UCSD-AML1 (cell line): ENCODE results near the gene CCDC157.
"Not testable (repeated sequence)": the region's sequence is repeated elsewhere in the genome, so short reads cannot be mapped to it uniquely, and the experiment has no call there.

Experiments used
- DNase-seq: peaks from one replicate; lab custom pipeline; 2025; ENCODE audit not compliant: unreplicated experiment; lab: John Stamatoyannopoulos, UW

CCDC157 gene

GRCh38 chr22:30386960-30387827 lies 30.4 kb downstream of the CCDC157 start, which contains the start of gene RNF215:
Gene RNF215, minus strand, starts transcription at chr22:30387411. Its CDS starts 98 bp downstream, at chr22:30387313.
- DNase-seq, result peak; percentile 89

DNA sequence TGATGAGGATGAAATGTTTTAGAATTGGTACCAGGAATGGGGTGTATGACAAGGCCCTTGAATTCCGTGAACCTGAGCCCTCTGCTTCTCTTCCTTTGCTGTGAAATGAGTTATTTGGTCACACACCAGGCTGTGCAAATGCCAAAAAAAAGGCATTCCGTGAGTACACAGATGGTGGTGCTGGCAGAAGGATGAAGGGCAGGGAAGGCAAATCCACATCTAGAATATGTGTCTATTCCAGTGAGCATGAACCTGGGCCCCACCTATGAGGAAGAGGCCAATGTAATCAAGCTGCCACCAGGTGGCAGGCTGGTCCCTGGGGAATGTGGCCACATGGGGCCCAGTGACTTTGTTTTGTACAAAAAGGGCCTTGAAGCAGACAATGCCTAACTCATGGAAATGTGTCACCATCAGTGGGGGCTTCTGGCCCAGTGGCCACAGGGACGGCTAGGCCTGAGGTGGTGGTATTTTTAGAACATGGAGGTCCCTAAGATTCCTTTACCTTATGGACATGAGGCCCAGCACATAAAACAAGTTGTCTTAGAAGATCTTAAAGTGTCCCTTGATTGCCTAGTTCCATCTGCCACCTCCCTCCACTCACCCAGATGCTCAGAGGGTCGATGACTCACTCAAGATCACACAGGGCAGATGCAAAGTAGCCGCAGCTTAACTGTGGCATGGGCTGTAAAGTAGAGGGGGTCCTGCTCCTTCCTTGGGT lies 34.3 kb downstream of the CCDC157 start:
- DNase-seq, result peak; percentile 80

DNA sequence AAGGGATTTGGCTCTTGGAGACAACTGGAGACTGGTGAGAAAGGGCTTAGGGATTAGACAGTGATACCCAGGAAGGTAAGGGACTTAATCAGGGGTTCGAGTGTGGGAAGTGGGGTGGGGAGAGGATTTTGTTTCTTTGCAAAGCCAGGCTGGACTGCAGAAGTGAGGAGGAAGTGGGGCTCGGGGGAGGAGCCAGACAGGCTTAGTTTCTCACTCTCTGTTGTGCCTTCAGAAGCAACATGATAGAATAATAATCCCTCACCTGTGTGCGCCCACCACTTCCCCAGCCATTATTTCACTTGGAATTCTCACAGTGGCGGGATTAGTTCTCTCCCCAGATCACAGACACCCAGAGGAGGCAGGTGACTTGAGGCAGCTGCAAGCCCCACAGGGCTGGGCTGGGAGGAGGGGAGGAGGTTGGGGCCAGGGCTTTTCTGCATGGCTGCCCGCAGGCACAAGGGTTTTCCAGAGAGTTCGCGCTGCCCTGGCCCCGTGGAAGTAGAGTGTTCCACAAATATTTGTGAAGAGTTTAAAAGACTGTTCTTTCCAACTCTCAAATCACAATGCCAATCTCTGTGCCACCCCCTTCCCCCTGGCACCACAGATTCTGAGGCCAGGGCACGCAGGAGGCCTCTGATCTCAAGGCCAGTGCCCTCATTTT lies 36.0 kb downstream of the CCDC157 start:
- DNase-seq, result peak; percentile 31

- DNase-seq, result no peak
Observed at GRCh38 chr22:30393322-30393680, 36.5 kb downstream of the CCDC157 start.

- no peak for DNase-seq
Observed at GRCh38 chr22:30393885-30394284, 37.1 kb downstream of the CCDC157 start.

DNA sequence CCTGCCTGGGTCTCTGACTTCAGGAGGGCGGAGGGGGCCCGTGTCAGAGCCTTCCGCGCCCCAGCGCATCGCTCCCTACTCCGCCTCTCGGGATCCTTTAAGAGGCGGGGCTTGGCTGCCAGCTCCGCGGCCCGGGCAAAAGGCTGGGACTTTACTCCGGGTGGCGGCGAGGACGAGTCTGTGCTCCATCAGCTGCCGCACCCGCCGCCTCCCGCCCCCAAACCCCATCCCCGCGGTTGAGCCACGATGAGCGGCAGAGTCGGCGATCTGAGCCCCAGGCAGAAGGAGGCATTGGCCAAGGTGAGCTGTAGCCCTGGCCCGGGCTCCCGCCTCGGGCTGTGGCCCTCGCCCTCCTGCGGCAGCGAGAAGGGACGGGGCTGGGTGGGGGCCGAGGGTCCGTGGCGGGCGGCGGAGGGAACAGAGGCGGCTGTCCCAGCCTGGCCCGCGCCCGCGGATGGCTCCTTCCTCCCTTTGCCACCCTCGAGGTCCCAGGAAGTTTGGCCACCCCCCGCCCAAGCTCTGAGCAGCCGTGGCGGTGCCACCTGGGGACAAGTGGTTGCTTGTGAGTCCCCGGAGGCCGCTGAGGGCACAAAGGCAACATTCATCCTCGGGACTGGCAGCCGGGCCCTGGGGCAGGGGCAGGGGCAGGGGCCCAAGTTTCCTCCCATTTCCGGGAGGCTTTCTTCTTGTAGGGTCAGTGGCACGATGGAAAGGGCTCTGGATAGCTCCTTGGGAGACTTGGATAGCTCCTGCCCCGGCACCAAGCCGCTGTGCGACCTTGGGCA lies 40.3 kb downstream of the CCDC157 start, which contains the start of gene SEC14L2:
Gene SEC14L2 (plus strand): TSS at position 148 of the 785 bp plus-strand sequence. CDS start 99 bp downstream, at position 247.
- peak; percentile 43 for DNase-seq

- no peak for DNase-seq
Observed at GRCh38 chr22:30397656-30398635, 41.1 kb downstream of the CCDC157 start.

DNA sequence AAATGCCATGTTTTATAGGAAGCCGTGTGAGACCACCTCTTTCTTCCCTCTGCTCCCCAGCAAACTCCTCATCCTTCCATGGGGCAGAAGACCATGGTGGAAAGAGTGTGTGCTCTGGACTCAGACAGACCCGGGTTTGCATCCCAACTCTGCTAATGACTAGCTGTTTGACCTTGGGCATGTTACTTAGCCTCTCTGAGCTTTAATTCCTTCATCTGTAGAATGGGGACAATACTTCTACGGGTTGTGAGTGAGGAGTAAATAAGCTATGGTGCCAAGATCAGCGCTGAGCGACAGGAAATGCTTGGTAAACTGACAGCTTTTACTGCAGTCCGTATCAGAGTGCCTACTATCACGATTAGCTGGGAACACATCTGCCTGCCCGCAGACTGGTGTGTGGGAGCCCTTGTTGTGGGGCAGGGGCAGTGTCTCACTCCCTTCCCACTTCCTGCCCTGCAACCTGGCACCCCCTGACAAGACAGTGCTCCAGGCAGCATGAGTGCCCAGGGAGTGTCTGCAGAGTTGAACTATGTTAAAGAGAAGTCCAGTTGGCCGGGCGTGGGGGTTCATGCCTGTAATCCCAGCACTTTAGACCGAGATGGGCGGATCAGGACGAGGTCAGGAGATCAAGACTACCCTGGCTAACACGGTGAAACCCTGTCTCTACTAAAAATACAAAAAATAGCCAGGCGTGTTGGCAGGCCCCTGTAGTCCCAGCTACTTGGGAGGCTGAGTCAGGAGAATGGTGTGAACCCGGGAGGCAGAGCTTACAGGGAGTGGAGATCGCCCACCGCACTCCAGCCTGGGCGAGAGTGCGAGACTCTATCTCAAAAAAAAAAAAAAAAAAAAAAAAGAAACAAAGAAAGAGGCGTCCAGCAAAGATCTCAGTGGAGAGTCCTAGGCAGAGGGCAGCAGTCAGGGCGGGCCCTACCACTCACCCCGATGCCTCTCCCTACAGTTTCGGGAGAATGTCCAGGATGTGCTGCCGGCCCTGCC lies 42.2 kb downstream of the CCDC157 start:
- DNase-seq, result peak; percentile 46

GRCh38 chr22:30399718-30400117 lies 42.9 kb downstream of the CCDC157 start:
- DNase-seq, result no peak

DNA sequence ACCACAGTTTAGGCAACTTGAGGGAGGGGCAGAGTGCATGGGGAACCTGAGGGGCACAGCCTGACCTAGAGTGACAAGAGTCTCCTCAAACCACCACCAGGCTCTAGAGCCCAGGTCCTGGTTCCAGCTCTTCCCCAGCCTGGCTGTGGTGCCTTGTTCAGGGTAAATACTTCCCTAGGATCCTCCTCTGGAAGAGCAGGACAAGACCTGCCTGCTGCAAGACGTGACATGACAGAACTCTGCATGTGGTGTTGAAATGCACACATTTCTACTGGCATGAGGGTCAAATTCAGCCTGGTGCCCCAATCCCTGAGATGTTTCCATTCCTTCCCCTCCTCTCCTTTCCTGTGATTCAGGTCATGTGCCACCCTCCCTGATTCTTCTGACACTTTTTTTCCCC lies 43.4 kb downstream of the CCDC157 start:
- no peak for DNase-seq

DNA sequence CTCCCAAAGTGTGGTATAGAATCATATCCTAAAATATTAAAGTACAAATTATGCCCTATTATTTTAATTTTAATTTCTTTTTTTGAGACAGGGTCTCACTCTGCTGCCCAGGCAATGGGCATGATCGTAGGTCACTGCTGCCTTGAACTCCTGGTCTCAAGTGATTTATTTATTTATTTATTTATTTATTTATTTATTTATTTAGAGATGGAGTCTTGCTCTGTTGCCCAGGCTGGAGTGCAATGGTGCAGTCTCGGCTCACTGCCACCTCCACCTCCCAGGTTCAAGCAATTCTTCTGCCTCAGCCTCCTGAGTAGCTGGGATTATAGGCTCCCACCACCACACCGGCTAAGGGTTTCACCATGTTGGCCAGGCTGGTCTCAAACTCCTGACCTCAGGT lies 44.2 kb downstream of the CCDC157 start:
- DNase-seq, result not testable (repeated sequence)

DNA sequence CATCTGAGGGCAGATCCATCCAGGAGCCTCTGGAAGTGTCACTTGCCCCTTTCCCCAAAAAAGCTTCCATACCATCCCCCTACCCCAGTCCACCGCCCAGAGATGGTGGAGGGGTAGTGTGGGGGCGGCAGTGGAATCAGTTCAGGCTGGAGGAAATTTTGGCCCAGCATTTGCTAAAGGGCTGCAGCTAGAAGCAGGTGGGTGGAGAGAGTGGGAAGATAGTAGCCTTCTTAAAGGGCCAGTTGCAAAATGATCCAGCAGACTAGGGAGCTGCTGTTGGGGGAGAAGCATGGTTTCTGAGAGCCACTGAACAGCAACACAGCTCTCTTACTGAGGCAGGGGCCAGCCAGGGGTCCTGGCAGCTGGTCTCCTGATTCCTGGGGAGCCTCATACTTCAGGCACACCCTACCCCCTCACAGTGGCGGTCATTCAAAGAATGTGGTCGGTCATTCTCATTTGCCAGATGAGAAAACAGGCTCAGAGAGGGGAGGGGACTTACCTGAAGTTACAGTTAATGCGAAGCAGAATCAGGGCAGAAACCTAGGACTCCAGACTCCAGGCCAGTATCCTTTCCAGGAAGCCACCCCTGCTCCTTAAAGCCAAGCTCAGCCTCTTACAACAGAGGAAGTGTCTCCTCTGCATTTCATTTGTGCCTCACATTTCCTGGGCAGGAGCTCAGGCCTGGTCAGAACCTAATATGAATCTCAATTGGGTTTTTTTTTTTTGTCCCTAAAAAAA lies 45.4 kb downstream of the CCDC157 start:
- peak; percentile 22 for DNase-seq

- DNase-seq, result not testable (repeated sequence)
Observed at GRCh38 chr22:30402766-30403104, 45.9 kb downstream of the CCDC157 start.

DNA sequence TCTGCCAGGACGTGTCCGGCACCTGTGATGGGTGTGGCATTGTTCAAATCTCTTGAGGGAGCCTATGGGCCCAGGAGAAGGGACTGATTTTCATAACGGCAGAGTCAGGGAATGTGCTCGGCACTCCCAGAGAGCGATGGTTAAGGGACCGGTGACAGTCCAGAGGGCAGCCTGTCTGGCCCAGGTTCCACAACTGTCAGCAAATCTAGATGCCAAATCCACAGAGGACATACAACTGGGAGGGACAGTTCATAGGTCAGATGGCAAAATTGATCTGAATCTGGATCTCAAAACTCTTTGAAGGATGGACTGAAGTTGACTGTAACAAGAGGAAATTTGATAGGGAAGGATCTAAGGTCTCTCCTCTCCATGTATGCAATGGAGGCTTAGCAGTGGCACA lies 47.5 kb downstream of the CCDC157 start:
- no peak for DNase-seq

DNA sequence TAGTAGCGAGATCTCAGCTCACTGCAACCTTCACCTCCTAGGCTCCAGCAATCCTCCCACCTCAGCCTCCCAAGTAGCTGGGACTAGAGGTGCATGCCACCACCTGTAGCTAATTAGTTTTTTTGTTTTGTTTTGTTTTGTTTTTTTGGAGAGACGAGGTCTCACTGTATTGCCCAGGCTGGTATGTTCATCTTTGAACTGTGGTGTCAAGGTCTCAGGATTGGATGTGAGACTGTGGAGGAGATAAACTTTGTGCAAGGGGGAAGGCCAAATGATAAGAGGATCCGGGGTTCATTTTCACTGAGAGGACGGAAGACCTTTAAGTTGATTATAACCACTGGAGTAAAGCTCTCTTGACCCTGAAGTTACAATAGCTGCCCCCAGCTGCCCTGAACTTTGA lies 48.9 kb downstream of the CCDC157 start:
- DNase-seq, result no peak

DNA sequence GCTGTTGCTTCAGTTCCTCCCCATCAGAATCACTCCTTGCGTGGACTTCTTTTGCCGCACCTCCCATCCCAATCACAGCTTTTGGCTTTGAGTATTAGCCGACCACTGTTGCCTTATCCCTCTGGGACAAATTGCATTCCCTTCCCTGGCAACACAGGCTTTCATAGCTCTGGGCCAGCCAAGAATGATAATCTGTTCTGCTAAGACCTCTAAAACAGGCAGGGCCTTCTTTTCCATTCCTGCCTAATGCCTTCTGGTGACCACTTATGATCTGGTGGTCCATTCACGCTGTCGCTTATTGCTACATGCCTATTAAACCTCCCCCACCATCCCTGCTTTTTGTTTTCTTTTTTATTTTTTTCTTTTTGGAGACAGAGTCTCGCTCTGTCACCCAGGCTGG lies 49.6 kb downstream of the CCDC157 start:
- no peak for DNase-seq

DNA sequence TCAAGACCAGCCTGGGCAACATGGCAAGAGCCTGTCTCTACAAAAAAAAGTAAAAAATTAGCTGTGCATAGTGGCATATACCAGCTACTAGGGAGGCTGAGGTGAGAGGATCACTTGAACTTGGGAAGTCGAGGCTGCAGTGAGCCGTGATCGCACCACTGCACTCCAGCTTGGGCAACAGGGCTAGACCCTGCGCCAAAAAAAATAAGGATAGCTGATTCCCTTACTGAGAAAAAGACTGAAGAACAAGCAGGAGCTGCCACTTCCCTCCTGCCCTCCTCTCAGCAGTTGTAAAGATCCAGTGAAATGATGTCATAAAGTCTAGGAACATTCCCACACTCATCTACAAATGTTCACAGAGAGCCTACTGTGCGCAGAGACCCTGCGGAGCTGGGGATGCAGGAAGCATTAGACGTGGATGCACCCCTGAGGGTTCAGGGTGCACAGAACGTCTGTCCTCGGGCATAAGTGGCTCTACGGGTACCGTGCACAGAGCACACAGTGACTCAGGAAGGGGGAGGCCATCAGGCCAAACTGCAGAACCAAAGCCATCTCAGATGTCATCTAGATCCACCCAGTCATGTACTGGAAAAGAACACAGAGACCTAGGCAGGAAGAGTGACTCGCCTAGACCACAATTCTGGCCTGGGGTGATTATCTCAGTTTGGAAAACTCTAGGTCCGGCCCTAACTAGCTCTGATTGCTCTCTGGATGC lies 51.7 kb downstream of the CCDC157 start:
- DNase-seq, result peak; percentile 51
